Mesenchymal stem cell (in vitro differentiated cells and primary cell): ENCODE results near the gene VWA5B2.

Experiments
- DNase-seq: peaks from one replicate; pipeline ENCODE4 v3.0.0-alpha.2; 2013
- H2AFZ ChIP-seq: one replicate; pipeline ENCODE4 v1.6.1; 2013; ENCODE audit warnings: low read depth, mild to moderate bottlenecking, control low read depth, inconsistent platforms, low read length, moderate library complexity
- H2AK5ac ChIP-seq: 2 replicates; pipeline ENCODE4 v1.6.1; 2013; ENCODE audit warnings: low read length, moderate library complexity, mild to moderate bottlenecking, inconsistent platforms; ENCODE audit not compliant: severe bottlenecking
- H2BK120ac ChIP-seq: one replicate; pipeline ENCODE4 v1.6.1; 2013; ENCODE audit warnings: low read depth, mild to moderate bottlenecking, inconsistent platforms, low read length, moderate library complexity
- H2BK12ac ChIP-seq, 2 experiments: one replicate each; pipeline ENCODE4 v1.6.1; 2013; ENCODE audit warnings: inconsistent platforms in 2 of 2, low read length in 2 of 2, mild to moderate bottlenecking in 2 of 2, moderate library complexity in 2 of 2, control low read depth in 1 of 2
- H2BK15ac ChIP-seq: one replicate; pipeline ENCODE4 v1.6.1; 2013; ENCODE audit warnings: mild to moderate bottlenecking, low read depth, inconsistent platforms; ENCODE audit not compliant: poor library complexity, severe bottlenecking
- H2BK5ac ChIP-seq: 2 replicates; pipeline ENCODE4 v1.6.1; 2013; ENCODE audit warnings: low read depth, mild to moderate bottlenecking, low read length, control low read depth, inconsistent platforms; ENCODE audit not compliant: poor library complexity, severe bottlenecking
- H3K14ac ChIP-seq, 2 experiments: one replicate each; pipeline ENCODE4 v1.6.1; 2013; ENCODE audit warnings: inconsistent platforms in 2 of 2, low read length in 2 of 2, control low read depth in 1 of 2, mild to moderate bottlenecking in 1 of 2, moderate library complexity in 1 of 2
- H3K18ac ChIP-seq, 2 experiments: one replicate each; pipeline ENCODE4 v1.6.1; 2013; ENCODE audit warnings: inconsistent platforms in 2 of 2, low read length in 2 of 2, control low read depth in 1 of 2, low read depth in 1 of 2, mild to moderate bottlenecking in 1 of 2
- H3K23ac ChIP-seq, 2 experiments: one replicate each; pipeline ENCODE4 v1.6.1; 2013; ENCODE audit warnings: inconsistent platforms in 2 of 2, low read length in 2 of 2, mild to moderate bottlenecking in 2 of 2, moderate library complexity in 2 of 2, control low read depth in 1 of 2
- H3K27ac ChIP-seq: 2 replicates; pipeline ENCODE4 v1.5.1; 2013; ENCODE audit warnings: mild to moderate bottlenecking, moderate library complexity, low read length, control low read depth, inconsistent platforms; ENCODE audit not compliant: poor library complexity, severe bottlenecking
- H3K27me3 ChIP-seq, 2 experiments: 2 replicates each; pipeline versions ENCODE4 v1.6.1 to v1.7.0; 2013; ENCODE audit warnings: low read length in 2 of 2, mild to moderate bottlenecking in 2 of 2, moderate library complexity in 2 of 2, control low read depth in 1 of 2, inconsistent platforms in 1 of 2; ENCODE audit not compliant: control insufficient read depth in 1 of 2, insufficient read depth in 1 of 2
- H3K36me3 ChIP-seq, 2 experiments: 2 replicates each; pipeline versions ENCODE4 v1.6.1 to v1.7.0; 2013; ENCODE audit warnings: low read length in 2 of 2, control low read depth in 1 of 2, inconsistent platforms in 1 of 2, low read depth in 1 of 2, mild to moderate bottlenecking in 1 of 2; ENCODE audit not compliant: insufficient read depth in 2 of 2, control insufficient read depth in 1 of 2
- H3K4ac ChIP-seq, 2 experiments: one replicate each; pipeline ENCODE4 v1.6.1; 2013; ENCODE audit warnings: inconsistent platforms in 2 of 2, low read length in 2 of 2, mild to moderate bottlenecking in 2 of 2, moderate library complexity in 2 of 2, control low read depth in 1 of 2, low read depth in 1 of 2
- H3K4me1 ChIP-seq: 2 replicates; pipeline ENCODE4 v1.6.1; 2013; ENCODE audit warnings: low read depth, low read length, control low read depth; ENCODE audit not compliant: control insufficient read depth, insufficient read depth
- H3K4me2 ChIP-seq: 2 replicates; pipeline ENCODE4 v1.6.1; 2013; ENCODE audit warnings: low read length, mild to moderate bottlenecking, inconsistent platforms; ENCODE audit not compliant: poor library complexity, severe bottlenecking
- H3K4me3 ChIP-seq, 2 experiments: 2 replicates each; pipeline versions ENCODE4 v1.5.1 to v1.7.0; 2013; ENCODE audit warnings: low read length in 2 of 2, mild to moderate bottlenecking in 2 of 2, control low read depth in 1 of 2, low read depth in 1 of 2; ENCODE audit not compliant: insufficient read depth in 1 of 2
- H3K79me1 ChIP-seq: replicated peaks from 2 replicates; pipeline ENCODE4 v1.6.1; 2013; ENCODE audit warnings: mild to moderate bottlenecking, control low read depth, low read length, inconsistent platforms; ENCODE audit not compliant: poor library complexity, severe bottlenecking
- H3K9ac ChIP-seq: 2 replicates; pipeline ENCODE4 v1.7.0; 2013; ENCODE audit warnings: mild to moderate bottlenecking, low read length, moderate library complexity
- H3K9me3 ChIP-seq: 2 replicates; pipeline ENCODE4 v1.7.0; 2013; ENCODE audit warnings: mild to moderate bottlenecking, low read length; ENCODE audit not compliant: control insufficient read depth
- H4K8ac ChIP-seq: one replicate; pipeline ENCODE4 v1.6.1; 2013; ENCODE audit warnings: inconsistent platforms, mild to moderate bottlenecking, low read length, moderate library complexity
- H4K91ac ChIP-seq: one replicate; pipeline ENCODE4 v1.6.1; 2013; ENCODE audit warnings: mild to moderate bottlenecking, low read length, inconsistent platforms
- WGBS: methylation state at CpG from one replicate; pipeline ENCODE4 v1.1.7; 2013; ENCODE audit warnings: mixed read lengths; 5-methylcytosine and 5-hydroxymethylcytosine counted together

VWA5B2 gene

DNA sequence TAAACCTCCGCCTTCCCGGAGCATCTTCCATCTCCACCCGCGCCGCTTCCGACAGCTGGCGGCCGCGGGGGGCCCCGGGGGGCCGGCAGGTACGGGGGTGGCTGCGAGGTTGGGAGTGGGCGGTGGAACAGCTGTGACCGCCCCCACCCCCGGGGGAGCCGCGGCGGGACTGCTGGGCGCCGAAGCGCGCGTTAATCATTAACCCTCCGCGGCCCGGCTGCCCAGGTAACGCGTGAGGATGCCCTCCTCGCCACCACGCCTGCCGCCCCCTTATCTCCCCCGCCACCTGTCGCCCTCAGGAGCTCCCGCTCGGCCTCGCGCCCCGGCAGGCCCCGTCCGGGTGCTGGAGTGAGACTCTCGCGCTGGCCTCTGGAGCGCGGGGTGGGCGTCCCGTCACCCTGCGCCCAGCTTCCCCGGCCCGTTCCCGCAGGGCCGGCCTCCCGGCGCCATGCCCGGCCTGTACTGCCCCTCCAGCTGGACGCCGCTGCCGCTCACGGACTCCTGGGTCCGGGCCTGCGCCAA lies 757 bp downstream of the VWA5B2 start:
- no peak overlapping the region for H4K91ac ChIP-seq
- no peak overlapping the region for H3K14ac ChIP-seq
- no peaks in the 10 kb centered on the region for H3K36me3 ChIP-seq
- H2BK5ac ChIP-seq: no peak overlapping the region
- no peak overlapping the region for H2BK15ac ChIP-seq
- no peak overlapping the region for H2AFZ ChIP-seq
- no peaks in the 10 kb centered on the region for H3K9me3 ChIP-seq
- peaks cover 27% of the 10 kb centered on the region for H3K4me1 ChIP-seq
- no peak overlapping the region for H3K9ac ChIP-seq
- 1% methylated on average over 35 of the region's 61 CpGs for WGBS
- no peak overlapping the region for H2BK120ac ChIP-seq
- H4K8ac ChIP-seq: no peak overlapping the region
- H3K23ac ChIP-seq: no peak overlapping the region
- no peak overlapping the region for H3K4ac ChIP-seq
- no peak for DNase-seq
- H3K4me2 ChIP-seq: peak overlapping the region; percentile 85
- no peak overlapping the region for H3K18ac ChIP-seq
- no peaks in the 10 kb centered on the region for H3K79me1 ChIP-seq
- H3K27me3 ChIP-seq: peaks cover 56 to 79% of the 10 kb centered on the region in 2 experiments
- no peak overlapping the region for H3K27ac ChIP-seq
- H2AK5ac ChIP-seq: no peak overlapping the region
- peak overlapping the region in 1 of 2 experiments; percentile 39 for H3K4me3 ChIP-seq
- no peak overlapping the region for H2BK12ac ChIP-seq

- H2BK12ac ChIP-seq: no peak overlapping the region
- peaks cover 54 to 78% of the 10 kb centered on the region in 2 experiments for H3K27me3 ChIP-seq
- no peak overlapping the region for H3K4ac ChIP-seq
- no peaks in the 10 kb centered on the region for H3K79me1 ChIP-seq
- no peak overlapping the region for H4K91ac ChIP-seq
- no peaks in the 10 kb centered on the region for H3K36me3 ChIP-seq
- 14% methylated on average over 64 of the region's 79 CpGs for WGBS
- no peak overlapping the region for H3K27ac ChIP-seq
- H2AFZ ChIP-seq: no peak overlapping the region
- peak overlapping the region; percentile 54 for H3K4me2 ChIP-seq
- H2BK5ac ChIP-seq: no peak overlapping the region
- H3K4me3 ChIP-seq: peak overlapping the region in 1 of 2 experiments; percentile 39
- H3K4me1 ChIP-seq: peaks cover 27% of the 10 kb centered on the region
- no peak overlapping the region for H4K8ac ChIP-seq
- H3K18ac ChIP-seq: no peak overlapping the region
- no peak overlapping the region for H2BK120ac ChIP-seq
- H3K14ac ChIP-seq: no peak overlapping the region
- H3K9me3 ChIP-seq: no peaks in the 10 kb centered on the region
- no peak overlapping the region for H2BK15ac ChIP-seq
- peak overlapping the region in 1 of 2 experiments; percentile 32 for H3K23ac ChIP-seq
- DNase-seq: no peak
- no peak overlapping the region for H2AK5ac ChIP-seq
- H3K9ac ChIP-seq: no peak overlapping the region
Observed at GRCh38 chr3:184230603-184231528, 1.5 kb downstream of the VWA5B2 start.

- Histone ChIP-seq H3K36me3 (no peaks in the 10 kb centered on the region), H3K4me2 (no peak overlapping the region), H2BK12ac (no peak overlapping the region), H3K4ac (no peak overlapping the region), H3K23ac (no peak overlapping the region), H2AK5ac (no peak overlapping the region), H2BK15ac (no peak overlapping the region), H3K79me1 (no peaks in the 10 kb centered on the region), H3K9me3 (no peaks in the 10 kb centered on the region), H4K91ac (no peak overlapping the region), H3K18ac (no peak overlapping the region), H4K8ac (no peak overlapping the region), H3K9ac (no peak overlapping the region), H3K27ac (no peak overlapping the region), H3K4me1 (peaks cover 27% of the 10 kb centered on the region), H2BK5ac (no peak overlapping the region), H3K4me3 (no peak overlapping the region), H2AFZ (no peak overlapping the region), H2BK120ac (no peak overlapping the region), H3K27me3 (peaks cover 57 to 78% of the 10 kb centered on the region in 2 experiments), H3K14ac (no peak overlapping the region)
- DNase-seq: no peak
- 82% methylated on average over 3 of the region's 3 CpGs for WGBS
Observed at GRCh38 chr3:184231671-184232070, 2.3 kb downstream of the VWA5B2 start.

DNA sequence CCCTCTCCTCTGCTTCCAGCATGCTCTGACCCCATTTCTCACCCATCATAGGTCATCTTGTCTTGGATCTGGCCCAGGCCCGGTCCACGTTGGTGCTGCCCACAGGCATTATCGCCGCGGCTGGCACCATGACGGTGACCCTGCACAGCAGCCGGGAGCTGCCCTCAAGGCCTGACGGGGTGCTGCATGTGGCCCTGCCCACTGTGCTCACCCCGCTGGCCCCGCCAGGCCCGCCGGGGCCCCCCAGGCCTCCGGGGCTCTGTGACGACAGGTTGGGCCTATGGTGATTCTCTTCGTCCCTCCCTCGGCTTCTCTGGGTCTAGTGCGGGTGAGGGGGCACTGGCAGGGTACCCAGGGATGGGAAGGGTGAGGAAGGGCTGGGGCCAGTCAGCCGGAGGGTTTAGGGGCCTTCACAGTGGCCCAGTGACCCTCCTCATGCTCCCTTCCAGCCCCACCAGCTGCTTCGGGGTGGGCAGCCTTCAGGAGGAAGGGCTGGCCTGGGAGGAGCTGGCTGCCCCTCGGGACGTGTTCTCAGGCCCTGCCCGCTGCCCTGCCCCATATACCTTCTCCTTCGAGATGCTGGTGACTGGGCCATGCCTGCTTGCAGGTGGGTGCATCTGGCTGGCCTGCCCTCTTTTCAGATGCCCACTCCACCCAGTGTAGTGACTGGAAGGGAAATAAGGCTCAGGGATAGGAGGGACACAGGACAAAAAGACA lies 3.9 kb downstream of the VWA5B2 start:
- H3K27ac ChIP-seq: no peak overlapping the region
- DNase-seq: no peak
- H3K4me1 ChIP-seq: peaks cover 27% of the 10 kb centered on the region
- no peak overlapping the region for H3K4ac ChIP-seq
- no peak overlapping the region for H3K18ac ChIP-seq
- H2BK120ac ChIP-seq: no peak overlapping the region
- H4K91ac ChIP-seq: no peak overlapping the region
- no peak overlapping the region for H2BK5ac ChIP-seq
- H3K9me3 ChIP-seq: no peaks in the 10 kb centered on the region
- peaks cover 46 to 79% of the 10 kb centered on the region in 2 experiments for H3K27me3 ChIP-seq
- 87% methylated on average over 21 of the region's 23 CpGs for WGBS
- H2BK15ac ChIP-seq: no peak overlapping the region
- no peak overlapping the region for H3K23ac ChIP-seq
- no peak overlapping the region for H3K4me2 ChIP-seq
- no peak overlapping the region for H2BK12ac ChIP-seq
- no peak overlapping the region for H2AFZ ChIP-seq
- no peaks in the 10 kb centered on the region for H3K79me1 ChIP-seq
- no peak overlapping the region for H2AK5ac ChIP-seq
- no peaks in the 10 kb centered on the region for H3K36me3 ChIP-seq
- H3K4me3 ChIP-seq: no peak overlapping the region
- no peak overlapping the region for H3K9ac ChIP-seq
- H3K14ac ChIP-seq: no peak overlapping the region
- no peak overlapping the region for H4K8ac ChIP-seq
